Activated effector memory CD4-positive, alpha-beta T cell treated with anti-CD3 and anti-CD28 coated beads, Interleukin-2, amount 50 U/mL, for 16 hours (primary cell): ENCODE measurements around the gene DCTN2.

Experiments used
- DNase-seq: peaks from one replicate; pipeline ENCODE4 v3.0.0-alpha.2; 2020

Gene DCTN2

DNA sequence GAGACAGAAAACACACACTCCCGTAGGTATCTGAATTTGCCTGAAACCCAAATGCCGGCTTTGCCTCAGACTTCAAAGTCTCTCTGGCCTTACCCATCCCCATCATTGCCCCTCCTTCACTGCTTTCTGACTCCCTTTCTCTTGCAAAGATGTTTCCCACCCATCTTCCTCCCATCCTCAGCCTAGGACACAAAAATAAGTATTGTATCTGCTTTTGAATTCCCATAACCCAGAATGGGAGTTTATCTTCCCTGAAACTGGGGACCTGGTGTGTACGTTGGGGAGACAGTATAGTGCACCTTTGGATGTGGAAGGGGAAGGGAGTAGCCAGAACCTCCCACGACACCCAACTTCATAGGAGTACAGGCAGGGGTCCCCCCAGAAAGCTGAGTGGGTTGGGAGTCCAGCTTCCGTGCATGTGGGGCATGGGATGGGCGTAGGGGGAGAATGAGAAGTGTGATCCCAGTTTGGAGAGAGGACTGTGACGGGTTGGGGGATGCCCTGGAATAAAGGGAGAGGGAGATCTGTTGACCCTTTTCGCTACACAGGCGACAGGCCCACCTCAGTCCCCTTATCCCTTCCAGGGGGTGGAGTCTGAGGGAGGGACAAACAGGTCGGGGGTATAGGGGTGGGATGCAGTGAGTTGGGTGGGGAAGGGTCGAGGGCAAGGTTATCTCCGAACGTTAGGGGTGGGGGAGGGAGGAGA, 2.4 kb upstream of the DCTN2 start:
- no peak for DNase-seq

DNA sequence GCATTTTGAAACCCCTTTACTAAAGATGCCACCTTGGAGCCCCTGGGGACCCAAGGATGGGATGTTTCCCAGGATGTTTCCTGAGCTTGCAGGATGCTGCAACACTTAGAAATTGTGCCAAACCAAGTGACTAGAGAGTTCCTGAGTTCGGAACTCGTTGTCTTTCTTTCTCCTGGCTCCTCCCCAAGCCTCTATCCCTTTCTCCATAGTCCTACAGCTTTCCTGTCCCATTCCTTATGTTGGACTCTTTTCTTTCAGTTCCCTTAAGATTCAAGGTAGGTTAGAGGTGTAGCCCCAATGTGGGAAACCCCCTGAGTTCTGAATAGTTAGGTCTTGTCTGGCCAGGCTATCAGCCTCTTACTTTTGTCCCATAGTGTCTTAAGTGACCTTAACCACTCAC, 1.5 kb upstream of the DCTN2 start:
- no peak for DNase-seq

DNA sequence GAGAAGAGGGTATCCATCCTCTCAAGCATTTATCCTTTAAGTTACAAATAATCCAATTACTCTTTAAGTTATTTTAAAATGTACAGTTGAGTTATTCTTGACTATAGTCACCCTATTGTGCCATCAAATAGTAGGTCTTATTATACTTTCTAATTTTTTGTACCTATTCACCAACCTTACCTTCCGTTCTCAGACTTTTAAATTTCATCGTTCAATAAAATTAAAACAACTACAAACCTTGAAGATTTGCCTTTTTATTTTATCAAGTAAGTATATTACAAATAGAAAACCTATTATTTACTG, 972 bp upstream of the DCTN2 start:
- DNase-seq, result no peak

GRCh38 chr12:57547288-57548012, 458 bp upstream of the DCTN2 start:
- DNase-seq, result no peak

DNA sequence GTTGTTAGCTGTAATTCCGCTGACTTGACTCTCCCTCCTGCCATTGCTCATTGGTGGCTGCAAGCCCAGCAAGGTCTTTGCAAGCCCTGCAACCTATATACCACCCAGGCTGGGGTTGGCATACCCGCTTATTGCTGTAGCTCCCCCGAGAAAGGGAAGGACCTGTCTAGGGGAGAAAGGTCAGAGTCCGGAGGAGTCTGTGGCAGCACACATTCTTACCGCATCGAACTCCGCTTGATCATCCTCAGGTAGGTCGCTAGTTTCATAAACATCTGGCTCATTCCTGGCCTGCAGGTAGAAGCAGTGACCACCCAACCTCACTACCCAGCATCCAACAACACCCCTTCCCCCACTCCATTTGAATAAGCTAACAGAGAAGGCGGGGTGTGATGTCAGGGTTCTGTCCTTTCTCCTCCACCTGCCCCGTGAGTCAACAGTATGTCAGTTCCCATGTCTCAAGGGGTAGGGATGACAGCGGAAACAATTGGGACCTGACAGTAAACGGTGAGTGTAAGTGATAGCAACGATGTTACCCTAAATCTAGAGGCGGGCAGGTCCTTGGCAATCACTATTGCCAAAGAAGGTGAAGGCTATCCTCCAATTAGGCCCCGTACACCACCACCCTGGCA, 1.1 kb downstream of the DCTN2 start:
- DNase-seq, result no peak

GRCh38 chr12:57543581-57543980, 3.4 kb downstream of the DCTN2 start:
- DNase-seq, result no peak

- DNase-seq, result no peak
Observed at GRCh38 chr12:57541717-57542116, 5.3 kb downstream of the DCTN2 start.

- no peak for DNase-seq
Observed at GRCh38 chr12:57541001-57541400, 6.0 kb downstream of the DCTN2 start.

- no peak for DNase-seq
Observed at GRCh38 chr12:57539134-57539768, 7.7 kb downstream of the DCTN2 start.

DNA sequence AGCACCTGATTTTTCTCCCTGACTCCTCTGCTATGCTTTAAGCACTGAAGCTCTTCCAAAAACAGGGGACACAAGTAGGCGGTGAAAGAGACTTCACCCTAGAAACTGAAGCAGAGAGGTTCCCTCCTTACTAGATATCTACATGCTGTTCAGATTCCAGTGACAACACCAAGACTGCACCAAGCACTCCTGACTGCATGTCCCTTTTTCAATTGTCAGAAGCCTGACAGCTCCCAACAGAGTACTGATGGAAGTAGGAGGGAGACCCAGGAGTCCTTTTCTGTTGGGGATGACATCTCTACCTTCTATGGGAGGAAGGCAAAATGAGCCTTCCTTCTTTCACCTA, 10.4 kb downstream of the DCTN2 start:
- no peak for DNase-seq

DNA sequence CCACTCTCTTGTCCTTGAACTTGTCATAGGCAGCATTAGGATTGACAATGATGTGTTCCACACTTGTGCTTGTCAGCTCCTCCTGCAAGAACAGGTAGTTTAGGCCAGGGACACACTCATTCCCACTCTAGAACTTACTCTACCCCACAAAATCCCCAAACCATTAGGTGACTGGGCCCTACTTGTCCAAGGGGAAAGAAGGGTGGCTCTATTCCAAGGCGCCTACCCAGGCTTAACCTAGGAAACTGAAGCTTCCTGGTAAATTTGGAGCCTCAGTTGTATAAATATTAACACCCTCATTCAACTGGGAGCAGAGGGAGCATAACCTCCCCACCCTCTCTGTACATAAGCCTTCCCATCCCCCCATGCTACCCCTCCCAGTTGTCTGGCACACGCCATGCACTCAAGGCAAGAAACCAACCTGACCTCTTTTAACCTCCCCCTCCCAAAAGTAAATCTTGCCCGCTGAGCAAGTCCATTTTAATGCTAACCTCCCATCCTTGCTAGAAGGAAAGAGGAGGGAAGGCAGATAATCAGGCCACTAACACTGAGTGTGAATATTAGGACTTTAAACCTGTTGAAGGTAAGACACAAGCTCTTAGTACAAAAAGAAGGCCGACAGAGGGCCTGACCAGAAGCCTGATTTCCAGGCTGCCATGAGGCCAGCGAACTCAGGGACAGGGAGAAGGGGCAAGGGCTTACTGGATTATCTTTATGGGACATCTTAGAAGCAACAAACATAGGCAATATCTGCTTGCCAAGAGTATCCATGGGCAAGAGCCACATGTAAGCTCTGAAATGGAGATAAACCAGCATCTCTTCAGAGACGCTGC, 11.0 kb downstream of the DCTN2 start:
- peak; percentile 4 for DNase-seq

GRCh38 chr12:57534991-57535543, 11.9 kb downstream of the DCTN2 start:
- no peak for DNase-seq

DNA sequence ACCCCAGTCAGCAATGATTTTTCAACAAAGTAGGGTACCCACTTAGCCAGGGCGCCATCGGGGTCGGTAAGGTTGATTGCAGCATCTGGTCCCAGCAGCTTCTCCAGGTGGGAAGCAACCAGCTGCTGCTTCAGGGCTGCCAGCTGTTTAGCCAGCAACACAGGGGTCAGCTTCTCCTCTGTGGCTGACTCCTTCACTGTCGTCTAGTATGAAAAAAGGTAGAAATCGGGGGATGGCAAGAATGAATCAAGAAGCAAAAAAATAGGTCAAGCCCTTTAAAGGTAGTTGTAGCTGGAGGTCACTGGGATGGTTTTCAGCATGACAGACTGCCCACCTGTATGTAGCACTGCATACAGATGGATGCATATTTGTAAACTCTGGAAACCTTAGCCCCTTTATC, 12.7 kb downstream of the DCTN2 start:
- DNase-seq, result no peak

DNA sequence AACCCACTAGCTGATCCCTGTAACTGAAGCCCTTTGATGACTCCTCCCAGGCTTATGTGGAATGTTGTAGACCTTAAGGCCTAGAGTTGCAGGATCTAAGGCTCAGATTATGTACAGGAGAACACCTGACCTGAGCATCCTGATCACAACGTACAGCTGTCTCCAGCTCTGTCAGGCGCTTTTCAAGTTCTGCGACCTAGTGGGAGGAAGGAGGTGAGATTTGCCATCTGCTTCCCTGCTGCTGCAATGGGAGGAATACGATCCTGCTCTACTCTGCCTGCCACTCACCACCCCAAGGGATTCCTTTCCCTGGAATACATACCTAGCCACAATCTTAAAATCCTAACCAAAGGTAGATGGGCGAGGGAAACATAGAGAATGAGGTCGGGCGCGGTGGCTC, 13.9 kb downstream of the DCTN2 start:
- DNase-seq, result no peak

DNA sequence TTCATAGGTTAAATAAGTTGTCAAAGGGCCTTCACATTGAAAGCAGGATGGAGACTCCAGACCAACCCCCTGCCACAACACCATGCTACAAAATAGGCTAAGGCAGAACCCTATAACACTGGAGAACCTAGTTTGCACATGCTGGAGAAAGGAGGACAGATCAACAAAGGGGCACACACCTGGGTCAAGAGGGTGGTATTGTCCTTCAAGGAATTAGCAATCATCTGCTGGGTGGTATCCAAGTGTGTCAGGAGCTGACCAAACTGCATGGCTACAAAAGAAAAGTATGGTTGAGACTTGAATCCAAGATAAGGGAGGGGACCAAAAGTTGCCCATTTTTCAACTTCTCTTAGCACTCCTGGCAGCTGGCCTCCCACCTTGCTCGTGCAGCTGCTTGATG, 15.2 kb downstream of the DCTN2 start:
- no peak for DNase-seq

DNA sequence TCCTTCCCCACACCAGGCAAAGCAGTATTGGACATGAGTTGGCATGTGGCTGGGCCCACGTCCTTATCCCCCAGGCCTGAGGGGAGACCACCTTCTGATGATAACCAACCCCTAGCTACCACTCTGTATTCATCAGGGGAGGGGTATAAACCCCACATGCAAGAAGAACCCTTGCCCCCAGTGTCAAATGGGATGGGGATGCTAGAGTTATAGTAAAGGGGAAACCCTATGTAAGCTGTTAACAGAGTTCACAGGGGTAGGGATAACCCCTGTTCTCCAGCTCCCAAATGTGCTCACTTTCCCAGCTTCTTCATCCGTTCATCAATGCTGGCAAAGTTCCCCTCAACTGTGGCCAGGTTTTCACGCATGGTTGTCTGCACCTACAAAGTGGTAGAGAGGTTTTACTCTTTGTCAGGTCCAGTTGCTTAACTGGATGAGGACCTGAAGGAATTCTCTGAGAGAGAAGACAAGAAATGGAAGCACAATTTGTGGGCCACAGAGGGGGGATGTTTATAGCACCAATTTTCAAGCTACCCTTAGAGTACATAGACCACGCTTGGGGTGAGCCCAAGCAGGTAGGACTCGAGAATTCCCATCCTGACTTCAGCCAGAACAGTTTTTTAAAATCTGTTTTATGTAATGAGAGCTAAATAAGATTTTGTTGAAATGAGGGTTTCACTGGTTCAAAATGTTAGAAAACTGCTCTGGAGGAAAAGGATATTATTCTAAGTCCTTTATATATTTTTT, 16.4 kb downstream of the DCTN2 start:
- DNase-seq, result no peak

- no peak for DNase-seq
Observed at GRCh38 chr12:57529831-57530230, 17.2 kb downstream of the DCTN2 start.

- no peak for DNase-seq
Observed at GRCh38 chr12:57528831-57529555, 18.0 kb downstream of the DCTN2 start.

DNA sequence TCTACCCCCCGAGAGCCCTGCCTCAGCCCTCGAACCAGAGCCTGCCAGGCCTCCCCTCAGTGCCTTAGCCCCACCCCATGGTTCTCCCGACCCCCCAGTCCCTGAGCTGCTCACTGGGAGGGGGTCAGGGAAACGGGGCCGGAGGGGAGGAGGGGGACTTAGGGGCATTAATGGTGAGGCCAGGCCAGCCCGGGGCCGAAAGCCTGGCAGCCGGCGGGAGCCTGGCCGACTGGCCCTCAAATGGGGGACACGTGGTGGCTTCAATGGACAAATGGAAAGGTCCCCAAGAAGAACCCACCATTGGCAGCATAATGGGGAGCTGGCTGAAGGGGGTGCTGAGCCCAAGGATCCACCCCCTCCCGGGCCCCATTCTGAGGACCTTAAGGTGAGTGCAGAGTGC, 18.8 kb downstream of the DCTN2 start:
- no peak for DNase-seq

GRCh38 chr12:57527184-57527583, 19.8 kb downstream of the DCTN2 start:
- no peak for DNase-seq

DNA sequence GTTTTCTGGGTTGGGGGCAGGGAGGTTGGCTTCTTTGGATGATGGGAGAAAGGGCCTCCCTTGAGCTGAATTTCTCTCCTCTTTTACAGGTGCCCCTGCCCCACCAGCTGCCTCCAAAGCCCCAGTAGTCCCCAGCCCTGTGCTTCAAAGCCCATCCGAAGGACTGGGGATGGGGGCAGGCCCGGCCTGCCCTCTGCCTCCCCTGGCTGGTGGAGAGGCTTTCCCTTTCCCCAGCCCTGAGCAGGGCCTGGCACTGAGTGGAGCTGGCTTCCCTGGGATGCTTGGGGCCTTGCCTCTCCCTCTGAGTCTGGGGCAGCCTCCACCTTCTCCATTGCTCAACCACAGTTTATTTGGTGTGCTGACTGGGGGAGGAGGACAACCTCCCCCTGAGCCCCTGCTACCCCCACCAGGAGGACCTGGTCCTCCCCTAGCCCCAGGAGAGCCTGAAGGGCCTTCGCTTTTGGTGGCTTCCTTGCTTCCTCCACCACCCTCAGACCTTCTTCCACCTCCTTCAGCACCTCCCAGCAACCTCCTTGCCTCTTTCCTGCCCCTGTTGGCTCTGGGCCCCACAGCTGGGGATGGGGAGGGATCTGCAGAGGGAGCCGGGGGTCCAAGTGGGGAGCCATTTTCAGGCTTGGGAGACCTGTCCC, 20.4 kb downstream of the DCTN2 start:
- no peak for DNase-seq
